Hematopoietic multipotent progenitor cell treated with erythropoietin and hydrocortisone succinate and interleukin-3 and kit ligand, for 8 days (in vitro differentiated cells): ENCODE data around the gene TNRC6C.
"Not testable (repeated sequence)": the region's sequence is repeated elsewhere in the genome, so short reads cannot be mapped to it uniquely, and the experiment has no call there.

ENCODE experiments used
- DNase-seq: peaks from one replicate; pipeline ENCODE4 v3.0.0-alpha.2; 2015

The TNRC6C gene

DNA sequence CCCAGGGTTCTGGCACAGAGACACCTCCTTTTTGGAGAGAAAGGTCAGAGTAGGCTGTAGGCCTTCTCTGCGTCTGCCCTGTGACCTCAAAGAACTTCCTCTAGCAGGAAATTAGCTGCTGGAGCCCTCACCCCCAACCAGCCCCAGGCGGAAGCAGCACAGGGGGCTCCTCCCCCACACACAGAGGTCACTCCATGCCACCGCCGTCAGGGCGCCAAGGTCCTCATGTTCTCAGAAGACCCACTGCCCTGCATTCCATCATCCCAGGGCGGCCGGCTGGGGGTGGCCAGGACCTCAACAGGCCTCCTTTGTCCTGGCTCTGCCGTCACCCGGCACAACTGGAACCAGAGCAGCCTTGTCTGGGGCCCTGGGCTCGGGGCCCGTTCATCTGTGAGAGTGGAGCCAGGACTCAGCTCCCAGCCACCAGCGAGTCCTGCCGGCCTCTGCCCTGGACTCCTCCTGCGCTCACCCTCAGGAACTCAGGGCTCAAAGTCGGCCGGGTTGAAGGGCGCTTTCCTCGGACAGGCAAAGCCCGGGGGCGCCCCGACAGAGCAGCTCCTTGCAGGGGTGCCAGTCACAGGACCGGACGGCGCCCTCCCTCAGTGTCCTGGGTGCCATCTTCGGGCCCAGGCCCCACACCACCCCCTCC lies 168.9 kb downstream of the TNRC6C start:
- peak; percentile 71 for DNase-seq

DNA sequence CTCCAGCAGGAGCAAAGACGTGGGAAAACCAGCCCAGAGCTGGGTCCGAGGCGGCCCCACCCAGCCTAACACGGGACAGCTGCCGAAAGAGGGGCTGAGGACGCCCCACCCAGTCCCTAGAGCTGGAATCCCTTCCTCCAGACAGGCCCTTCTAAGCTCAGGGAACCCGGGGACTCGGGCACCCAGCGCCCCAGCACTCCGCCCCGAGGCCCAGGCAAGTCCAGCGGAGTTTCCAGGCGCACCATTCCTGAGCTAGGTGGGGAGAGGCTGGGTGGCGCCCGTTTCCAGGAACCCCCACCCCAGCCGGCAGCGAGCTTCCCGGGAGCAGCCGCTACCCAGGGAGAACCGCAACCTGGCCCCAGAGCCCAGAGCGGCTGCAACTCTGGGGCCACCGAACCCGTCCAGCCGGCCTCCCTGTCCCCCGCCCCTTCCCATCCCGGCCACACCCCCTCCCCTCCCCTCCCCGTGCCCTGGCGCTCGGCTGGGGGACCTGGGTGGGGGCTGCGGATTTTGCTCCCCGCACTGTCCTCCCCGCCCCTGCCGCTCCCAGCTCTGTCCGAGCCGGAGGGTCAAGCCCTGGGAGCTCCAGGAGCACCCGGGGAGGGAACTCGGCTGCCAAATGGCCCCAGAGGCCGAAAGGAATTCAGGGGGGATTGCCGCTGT lies 169.5 kb downstream of the TNRC6C start:
- DNase-seq = peak; percentile 44

DNA sequence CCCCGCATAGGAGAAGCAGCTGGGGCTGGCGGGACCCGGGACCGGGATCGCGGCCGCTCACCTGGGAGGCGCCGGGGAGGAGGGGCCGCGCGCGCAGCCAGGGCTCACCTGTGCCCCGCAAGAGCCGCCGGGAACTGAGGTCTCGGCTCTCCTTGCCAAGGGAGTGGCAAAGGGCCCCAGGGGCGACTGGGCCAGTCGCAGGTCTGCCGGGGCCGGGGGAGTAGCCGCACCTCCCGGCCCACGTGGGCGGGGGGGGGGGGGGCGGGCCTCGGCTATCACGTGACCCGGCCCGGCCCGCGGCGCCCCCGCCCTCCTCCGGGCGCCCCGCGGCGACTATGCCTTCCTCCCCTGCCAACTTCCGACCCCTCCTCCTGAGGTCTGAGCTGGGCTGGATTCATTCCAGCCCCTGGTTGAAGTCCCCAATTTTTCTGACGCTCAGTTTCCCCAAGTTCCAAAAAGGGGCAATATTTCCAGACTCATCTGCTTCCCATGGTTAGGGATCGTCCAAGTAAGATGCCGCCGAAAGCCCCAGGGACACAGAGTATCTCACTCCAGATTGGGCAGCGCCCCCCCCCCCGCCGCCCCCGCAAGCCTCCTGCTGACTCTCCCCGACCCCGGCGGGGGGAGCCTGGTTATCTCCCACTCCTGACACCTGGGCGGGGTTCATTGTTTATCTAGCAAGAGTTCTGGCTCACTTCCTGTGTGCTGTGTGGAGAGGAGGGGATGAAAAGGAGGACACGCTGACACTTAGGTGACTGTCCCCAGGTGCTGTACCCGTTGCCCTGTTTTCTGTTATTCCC lies 170.2 kb downstream of the TNRC6C start, which contains the start of gene TMC6:
TMC6 (minus strand) TSS at position 205 of the 800 bp plus-strand sequence. CDS start 1,923 bp downstream, outside the sequence.
- peak; percentile 98 for DNase-seq

DNA sequence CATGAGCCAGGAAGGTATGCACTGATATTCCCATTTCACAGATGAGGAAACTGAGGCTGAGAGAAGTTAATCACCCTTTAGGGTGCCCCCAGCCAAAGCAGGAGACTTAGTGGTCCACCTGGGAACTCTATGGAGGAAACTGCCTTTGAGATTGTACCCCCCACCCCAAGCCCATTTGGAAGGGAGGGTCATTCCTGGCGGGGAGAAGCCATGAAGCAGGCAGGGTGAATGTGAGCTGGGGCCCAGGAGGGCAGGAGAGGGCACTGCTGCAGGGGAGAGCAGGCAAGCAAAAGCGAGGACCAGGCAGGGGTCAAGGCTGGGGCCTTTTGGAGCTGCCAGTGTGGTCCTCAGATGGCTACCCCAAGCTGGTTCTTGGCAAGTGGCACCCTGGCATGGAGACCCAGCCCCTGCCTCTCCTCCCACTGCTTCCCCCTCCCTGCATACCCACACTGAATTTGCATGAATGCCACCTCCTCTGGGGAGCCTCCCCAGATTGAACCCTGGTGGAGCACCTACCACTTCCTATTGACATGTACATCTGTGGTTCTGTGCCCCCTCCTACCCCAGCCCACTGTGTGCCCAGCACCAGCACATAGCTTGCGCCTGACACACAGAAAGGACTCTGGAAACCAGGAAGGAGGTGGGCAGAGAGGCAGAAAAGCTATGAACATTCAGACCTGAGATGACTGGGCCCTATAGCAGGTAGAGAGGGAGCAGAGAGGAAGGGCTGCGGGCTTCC lies 171.0 kb downstream of the TNRC6C start:
- DNase-seq = peak; percentile 59

DNA sequence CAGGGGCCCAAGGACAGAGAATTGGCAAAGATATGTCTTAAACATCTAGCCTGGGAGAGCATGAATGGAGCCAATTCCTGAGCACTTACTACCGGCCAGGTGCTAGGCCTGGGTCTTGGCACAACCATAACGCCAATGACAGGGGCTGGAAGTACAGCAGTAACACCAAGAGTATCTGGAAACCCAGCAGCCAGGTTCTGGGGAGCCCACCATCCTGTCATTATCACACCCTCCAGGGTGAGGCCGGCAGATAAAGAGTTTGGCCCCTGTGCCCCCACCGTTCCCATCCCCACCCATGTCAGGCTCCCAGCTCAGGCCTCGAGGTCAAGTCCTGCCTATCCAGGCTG lies 171.6 kb downstream of the TNRC6C start:
- peak; percentile 92 for DNase-seq

DNA sequence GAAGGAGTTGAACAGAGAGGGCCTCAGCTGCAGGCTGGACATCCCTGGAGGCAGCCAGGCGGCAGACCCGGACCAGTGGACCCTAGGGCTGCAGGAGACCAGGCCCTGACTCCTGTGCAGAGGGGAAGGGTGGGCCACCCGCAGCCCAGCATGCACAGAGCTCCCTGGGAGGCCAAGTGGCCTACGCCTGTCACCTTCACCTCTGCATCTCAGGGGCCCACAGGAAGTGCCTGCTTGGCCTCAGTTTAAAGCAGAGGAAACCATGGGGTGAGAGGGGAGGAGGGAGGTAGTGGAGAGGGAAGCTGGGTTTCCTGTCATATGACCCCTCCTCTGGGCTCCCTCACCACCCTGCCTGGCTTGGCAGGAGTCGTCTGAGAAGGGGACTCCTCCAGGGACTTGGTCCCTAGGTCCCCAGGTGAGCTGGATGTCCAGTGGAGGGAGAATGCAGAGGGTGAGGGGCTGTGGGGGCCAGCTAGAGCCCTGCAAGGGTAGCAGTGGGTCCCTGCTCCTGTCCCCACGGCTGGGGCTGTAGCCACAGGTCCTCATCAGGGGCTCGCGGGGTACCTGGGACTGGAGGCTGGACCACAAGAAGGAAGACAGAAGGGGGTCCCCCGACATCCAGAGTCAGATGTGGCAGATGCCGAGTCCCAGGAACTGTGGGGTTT lies 172.1 kb downstream of the TNRC6C start, which contains the start of gene TMC8:
TMC8 (plus strand) TSS at position 335 of the 665 bp plus-strand sequence. CDS start 818 bp downstream, outside the sequence.
- DNase-seq = peak; percentile 83

DNA sequence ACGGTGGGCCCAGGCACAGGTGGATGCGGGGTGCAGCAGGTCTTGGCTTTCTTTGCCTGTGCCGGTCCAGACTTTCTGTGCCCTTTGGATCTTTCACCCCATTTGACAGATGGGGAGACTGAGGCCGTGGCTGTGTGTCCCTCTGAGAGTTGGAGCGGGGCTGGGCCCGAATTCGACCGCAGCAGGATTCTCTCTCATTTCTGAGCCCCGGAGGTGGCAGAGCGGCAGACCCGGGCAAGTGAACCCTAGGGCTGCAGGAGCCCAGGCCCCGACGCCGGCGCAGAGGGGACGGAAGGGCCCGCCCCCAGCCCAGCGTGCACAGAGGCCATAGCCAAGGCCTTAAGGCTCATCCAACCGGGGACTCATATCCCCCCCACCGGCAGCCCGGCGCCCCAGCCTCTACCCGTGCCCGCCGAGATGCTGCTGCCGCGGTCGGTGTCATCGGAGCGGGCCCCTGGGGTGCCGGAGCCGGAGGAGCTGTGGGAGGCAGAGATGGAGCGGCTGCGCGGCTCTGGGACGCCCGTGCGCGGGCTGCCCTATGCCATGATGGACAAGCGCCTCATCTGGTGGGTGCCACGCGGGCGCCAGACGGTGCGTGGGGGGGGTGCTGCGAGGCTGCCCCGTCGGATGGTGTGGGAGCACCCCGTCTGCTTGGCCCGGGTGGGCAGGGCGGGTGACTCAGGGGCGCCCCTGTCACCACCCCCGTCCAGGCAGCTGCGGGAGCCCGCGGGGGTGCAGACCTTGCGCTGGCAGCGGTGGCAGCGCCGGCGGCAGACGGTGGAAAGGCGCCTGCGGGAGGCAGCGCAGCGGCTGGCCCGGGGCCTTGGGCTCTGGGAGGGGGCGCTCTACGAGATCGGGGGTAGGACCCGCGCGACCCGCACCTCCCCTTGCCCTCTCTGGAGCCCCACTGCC lies 172.9 kb downstream of the TNRC6C start:
- peak; percentile 46 for DNase-seq

DNA sequence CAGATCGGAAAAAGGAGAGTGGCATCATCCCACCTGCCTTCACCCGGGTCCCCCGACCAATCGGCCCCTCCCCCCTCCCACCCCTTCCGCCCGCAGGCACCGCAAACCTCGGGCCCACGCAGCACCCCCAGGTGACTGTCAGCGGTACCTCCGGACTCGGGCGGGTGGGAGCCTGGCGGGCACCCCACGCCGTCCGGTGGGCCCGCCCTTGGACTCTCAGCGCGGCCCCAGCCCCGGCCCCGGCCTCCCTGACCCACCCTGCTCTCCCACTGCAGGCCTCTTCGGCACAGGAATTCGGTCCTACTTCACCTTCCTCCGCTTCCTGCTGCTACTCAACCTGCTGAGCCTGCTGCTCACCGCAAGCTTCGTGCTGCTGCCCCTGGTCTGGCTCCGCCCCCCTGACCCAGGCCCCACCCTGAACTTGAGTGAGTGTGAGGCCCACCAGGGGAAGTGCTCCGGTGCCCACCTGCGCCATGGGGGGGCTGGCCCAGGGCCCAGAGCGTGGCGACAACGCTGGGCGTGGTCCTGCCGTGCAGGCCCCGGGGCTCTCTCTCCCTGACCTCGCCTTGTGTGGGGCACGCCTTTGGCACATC lies 173.7 kb downstream of the TNRC6C start:
- peak; percentile 62 for DNase-seq

DNA sequence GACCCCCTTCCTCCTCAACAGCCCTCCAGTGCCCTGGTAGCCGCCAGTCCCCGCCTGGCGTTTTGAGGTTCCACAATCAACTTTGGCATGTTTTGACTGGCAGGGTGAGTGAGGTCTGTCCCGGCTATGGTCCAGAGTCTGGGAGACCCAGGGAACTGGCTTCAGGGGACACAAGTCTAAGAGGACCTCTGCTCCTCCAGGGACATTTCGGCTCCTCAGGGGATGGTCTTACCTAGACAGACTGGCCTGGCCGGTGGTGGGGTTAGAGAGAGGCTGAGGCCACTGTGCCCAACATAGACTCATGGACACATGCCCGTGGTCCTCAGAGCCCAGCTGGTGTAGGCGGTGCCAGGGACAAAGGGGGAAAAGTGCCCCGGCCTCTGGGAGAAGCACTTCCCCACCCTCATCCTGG lies 174.3 kb downstream of the TNRC6C start:
- no peak for DNase-seq

DNA sequence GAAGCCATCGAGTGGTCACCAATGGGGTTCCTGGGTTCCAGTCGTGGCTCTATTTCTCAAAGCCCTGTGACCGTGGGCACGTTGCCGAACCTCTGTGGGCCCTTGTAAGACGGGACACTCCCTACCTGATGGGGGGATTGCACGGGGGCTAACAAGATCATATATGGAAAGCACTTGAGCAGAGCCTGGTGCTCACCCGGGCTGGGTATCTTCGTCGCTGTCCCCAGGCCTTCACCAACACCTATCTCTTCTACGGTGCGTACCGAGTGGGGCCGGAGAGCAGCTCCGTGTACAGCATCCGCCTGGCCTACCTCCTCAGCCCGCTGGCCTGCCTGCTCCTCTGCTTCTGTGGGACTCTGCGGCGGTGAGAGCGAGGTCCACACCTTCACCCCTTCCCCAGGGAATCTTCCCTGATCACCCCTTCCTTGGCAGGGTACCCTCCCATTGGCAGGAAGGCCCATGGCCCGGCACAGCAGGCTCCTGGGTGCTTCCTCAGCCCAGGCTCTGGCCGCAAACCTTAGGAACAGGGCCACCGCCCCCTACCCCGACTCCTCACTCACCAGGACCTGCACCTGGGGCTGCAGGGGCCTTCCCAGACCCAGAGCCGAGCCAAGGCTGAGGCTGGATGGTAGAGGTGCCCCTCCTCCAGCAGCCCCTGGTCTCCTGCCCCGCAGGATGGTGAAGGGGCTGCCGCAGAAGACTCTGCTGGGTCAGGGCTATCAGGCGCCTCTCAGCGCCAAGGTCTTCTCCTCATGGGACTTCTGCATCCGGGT lies 174.9 kb downstream of the TNRC6C start:
- no peak for DNase-seq

DNA sequence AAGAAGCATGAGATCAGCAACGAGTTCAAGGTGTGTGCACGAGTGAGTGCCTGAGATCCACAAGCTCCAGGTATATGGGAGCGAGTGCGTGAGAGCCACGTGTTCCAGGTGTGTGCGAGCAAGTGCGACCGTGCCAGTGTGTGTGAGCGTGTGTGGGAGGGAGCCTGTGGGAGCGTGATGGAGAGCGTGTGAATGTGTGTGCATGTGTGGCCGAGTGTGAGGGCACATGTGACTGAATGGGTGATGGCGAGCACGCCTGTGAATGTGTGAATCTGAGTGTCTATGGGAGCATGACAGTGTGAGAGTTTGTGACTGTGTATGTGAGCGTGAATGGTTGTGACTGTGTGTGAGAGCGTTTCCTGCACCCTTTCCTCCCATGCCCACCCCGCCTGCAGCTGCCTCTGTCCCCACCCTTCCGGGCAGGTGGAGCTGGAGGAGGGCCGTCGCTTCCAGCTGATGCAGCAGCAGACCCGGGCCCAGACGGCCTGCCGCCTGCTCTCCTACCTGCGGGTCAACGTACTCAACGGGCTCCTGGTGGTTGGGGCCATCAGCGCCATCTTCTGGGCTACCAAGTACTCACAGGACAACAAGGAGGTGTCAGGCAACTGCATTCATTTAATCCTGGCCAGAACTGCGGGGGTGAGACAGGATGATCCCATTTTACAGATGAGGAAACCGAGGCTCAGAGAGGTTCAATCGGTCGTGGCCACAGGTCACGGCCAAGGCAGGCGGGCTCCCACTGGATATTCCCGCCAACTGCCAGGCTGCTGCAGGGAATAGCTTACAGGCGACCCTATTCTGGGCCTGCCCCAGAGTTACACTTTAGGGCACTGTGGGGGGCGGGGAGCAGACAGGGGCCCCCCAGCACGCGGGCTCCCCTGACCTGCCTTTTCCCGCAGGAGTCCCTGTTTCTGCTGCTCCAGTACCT lies 175.7 kb downstream of the TNRC6C start:
- DNase-seq = peak; percentile 83

DNA sequence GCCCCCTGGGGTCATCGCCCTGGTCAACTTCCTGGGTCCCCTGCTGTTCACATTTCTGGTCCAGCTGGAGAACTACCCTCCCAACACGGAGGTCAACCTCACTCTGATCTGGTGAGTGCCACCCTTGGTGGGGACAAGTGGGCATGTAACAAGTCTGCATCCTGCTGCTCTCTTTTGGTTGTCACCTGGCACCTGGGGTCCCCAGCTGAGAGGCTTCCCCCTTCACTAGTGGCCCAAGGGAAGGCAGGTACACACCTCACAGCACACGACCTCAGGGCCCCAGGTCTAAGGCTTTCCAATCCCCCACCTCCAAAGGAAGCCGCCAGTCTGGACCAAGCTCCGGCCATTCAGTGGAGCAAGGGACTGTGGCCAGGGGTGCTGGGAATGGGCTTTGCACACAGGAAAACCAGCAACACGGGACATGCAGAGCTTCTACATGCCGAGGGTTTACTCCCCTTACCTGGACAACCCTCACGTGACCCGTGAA lies 176.4 kb downstream of the TNRC6C start:
- DNase-seq = no peak

DNA sequence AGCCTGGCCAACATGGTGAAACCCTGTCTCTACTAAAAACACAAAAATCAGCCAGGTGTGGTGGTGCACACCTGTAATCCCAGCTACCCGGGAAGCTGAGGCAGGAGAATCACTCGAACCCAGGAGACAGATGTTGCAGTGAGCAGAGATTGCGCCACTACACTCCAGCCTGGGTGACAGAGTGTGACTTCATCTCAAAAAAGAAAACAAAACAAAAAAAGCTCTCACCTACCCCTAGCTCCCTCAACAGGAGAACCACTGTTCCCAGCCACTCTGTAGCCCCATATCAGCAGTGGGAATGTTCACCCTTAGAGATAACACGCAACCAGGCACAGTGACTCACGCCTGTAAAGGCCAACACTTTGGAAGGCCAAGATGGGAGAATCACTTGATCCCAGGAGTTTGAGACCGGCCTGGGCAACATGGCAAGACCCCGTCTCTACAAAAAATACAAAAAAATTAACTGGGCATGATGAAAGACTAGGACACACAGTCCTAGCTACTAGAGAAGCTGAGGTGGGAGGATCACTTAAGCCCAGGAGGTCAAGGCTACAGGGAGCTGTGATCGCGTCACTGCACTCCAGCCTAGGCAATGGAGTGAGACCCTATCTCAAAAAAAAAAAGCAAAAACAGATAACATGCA lies 177.5 kb downstream of the TNRC6C start:
- DNase-seq = no peak

DNA sequence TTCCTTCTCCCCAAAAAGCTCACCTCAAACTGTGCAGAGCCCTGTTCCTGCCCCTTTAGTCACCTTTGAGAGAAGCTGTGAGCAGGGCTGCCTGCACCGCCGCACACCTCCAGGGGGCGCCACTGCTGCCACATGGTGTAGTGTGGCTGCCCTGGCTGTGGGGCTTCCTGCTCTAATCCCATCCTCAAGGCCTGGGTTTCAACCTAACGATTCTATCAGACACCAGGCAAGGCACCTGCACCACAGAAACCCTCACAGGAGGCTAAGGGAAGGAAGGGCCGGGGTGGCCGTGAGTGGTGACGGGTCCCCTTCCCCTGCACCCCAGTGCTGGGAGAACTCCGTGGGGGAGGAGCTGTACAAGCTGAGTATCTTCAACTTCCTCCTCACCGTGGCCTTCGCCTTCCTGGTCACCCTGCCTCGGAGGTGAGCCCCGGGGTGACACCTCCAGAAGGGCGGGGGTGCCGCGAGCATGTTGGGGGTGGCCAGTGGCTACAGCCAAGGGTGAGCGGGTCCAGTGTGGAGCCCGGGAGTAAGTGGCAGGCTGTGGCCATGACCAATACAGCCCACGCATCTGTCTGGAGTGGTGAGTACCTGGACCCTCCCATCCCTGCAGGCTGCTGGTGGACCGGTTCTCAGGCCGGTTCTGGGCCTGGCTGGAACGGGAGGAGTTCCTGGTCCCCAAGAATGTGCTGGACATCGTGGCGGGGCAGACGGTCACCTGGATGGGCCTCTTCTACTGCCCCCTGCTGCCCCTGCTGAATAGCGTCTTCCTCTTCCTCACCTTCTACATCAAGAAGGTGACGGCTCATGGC lies 179.1 kb downstream of the TNRC6C start:
- no peak for DNase-seq

DNA sequence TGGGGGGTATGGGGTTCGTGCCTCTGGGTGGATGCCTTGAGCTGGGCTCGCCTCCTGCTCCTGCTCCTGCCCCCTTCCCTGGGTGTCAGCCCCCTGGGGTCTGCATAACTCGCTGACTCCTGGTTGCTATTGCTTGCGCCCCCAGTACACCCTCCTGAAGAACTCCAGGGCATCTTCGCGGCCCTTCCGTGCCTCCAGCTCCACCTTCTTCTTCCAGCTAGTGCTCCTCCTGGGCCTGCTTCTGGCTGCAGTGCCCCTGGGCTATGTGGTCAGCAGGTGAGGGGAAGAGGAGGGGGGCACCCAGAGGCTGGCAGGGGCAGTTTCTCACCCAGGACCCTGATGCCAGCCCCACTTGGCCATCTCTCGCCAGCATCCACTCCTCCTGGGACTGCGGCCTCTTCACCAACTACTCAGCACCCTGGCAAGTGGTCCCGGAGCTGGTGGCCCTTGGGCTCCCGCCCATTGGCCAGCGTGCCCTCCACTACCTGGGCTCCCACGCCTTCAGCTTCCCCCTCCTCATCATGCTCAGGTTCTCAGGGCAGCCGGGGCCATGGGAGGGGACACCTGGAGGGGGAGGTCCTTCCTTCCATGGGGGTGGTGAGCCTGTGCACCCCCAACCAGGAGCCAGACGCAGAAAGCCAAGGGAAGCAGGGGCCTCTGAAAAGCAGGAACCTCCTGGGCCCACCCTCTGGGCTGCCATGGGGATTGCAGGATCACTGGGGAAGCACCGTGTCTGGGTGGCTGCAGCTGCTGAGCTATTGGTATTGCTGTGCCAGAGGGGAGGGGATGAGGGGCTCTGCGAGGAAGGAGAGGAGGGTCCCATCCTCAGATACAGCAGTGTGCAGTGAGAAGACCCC lies 179.9 kb downstream of the TNRC6C start:
- no peak for DNase-seq

DNA sequence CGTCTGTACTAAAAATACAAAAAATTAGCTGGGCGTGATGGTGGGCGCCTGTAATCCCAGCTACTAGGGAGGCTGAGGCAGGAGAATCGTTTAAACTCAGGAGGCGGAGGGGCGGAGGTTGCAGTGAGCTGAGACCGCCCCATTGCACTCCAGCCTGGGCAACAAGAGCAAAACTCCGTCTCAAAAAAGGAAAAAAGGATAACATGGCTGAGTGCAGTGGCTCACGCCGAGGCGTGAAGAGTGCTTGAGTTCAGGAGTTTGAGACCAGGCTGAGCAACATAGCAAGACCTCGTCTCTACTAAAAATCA lies 181.3 kb downstream of the TNRC6C start:
- not testable (repeated sequence) for DNase-seq
